ENCODE results near the gene NOTCH2. TPM values are rescaled to one million over a fixed set of nuclear protein-coding genes. Genes with fewer than 3 reads are reported as not detected.

Gene NOTCH2
- total RNA-seq, 2 donors from 2014 or later: 64.6 to 79.2 TPM

- no peak for ATAC-seq (replicated peaks in 1 of 2)
- H3K27ac Mint-ChIP-seq: no peak within 1 kb of the TSS
- H3K4me3 Mint-ChIP-seq: peak within 1 kb of the TSS in 1 of 2 donors; percentile 3
Measured at GRCh38 chr1:119896303-119896702, 173.2 kb downstream of the NOTCH2 start, which contains the start of gene ADAM30. TSS of gene ADAM30 (minus strand) at chr1:119896515. CDS start at chr1:119896336, 179 bp downstream.

GRCh38 chr1:119895102-119895501, 174.4 kb downstream of the NOTCH2 start:
- H3K27ac Mint-ChIP-seq: no peak overlapping the region
- DNase-seq (no peak), ATAC-seq (replicated peaks in 1 of 2) (no peak)
- H3K9me3 Mint-ChIP-seq: no peaks in the 10 kb centered on the region
- no peaks in the 10 kb centered on the region for H3K36me3 Mint-ChIP-seq (ENCODE audit: insufficient read depth in 2 of 2)
- no peaks in the 10 kb centered on the region for H3K27me3 Mint-ChIP-seq (ENCODE audit: low read depth)
- H3K4me3 Mint-ChIP-seq: no peak overlapping the region
- peaks cover 11% of the 10 kb centered on the region for H3K4me1 Mint-ChIP-seq (ENCODE audit: low read depth)

More at GRCh38 chr1:119896303-119896702, 173.2 kb downstream of the NOTCH2 start, which contains the start of gene ADAM30:
- H3K36me3 Mint-ChIP-seq (ENCODE audit: insufficient read depth in 2 of 2): no peaks in the 10 kb centered on the region
- H3K27me3 Mint-ChIP-seq (ENCODE audit: low read depth): no peaks in the 10 kb centered on the region
- H3K9me3 Mint-ChIP-seq: no peaks in the 10 kb centered on the region
- DNase-seq: no peak
- peaks cover 11% of the 10 kb centered on the region for H3K4me1 Mint-ChIP-seq (ENCODE audit: low read depth)

- ATAC-seq (replicated peaks in 1 of 2): no peak
- H3K27me3 Mint-ChIP-seq (ENCODE audit: low read depth): no peaks in the 10 kb centered on the region
- peaks cover 11% of the 10 kb centered on the region for H3K4me1 Mint-ChIP-seq (ENCODE audit: low read depth)
- H3K4me3 Mint-ChIP-seq: no peak overlapping the region
- no peaks in the 10 kb centered on the region for H3K9me3 Mint-ChIP-seq
- no peaks in the 10 kb centered on the region for H3K36me3 Mint-ChIP-seq (ENCODE audit: insufficient read depth in 2 of 2)
- DNase-seq: no peak
- no peak overlapping the region for H3K27ac Mint-ChIP-seq
Measured at GRCh38 chr1:119893827-119894700, 175.4 kb downstream of the NOTCH2 start.

- H3K36me3 Mint-ChIP-seq (ENCODE audit: insufficient read depth in 2 of 2): peaks cover 0 to 4% of the 10 kb centered on the region in 2 donors
- DNase-seq (no peak), ATAC-seq (replicated peaks in 1 of 2) (peak in 1 of 2 donors; percentile 45)
- H3K27me3 Mint-ChIP-seq (ENCODE audit: low read depth): peaks cover 4% of the 10 kb centered on the region
- H3K27ac Mint-ChIP-seq: no peak overlapping the region
- no peak overlapping the region for H3K4me3 Mint-ChIP-seq
- H3K9me3 Mint-ChIP-seq: peaks cover 0 to 3% of the 10 kb centered on the region in 2 donors
- peaks cover 11% of the 10 kb centered on the region for H3K4me1 Mint-ChIP-seq (ENCODE audit: low read depth)
Measured at GRCh38 chr1:119893238-119893791, 176.1 kb downstream of the NOTCH2 start.

GRCh38 chr1:119891386-119891785, 178.1 kb downstream of the NOTCH2 start:
- H3K27me3 Mint-ChIP-seq (ENCODE audit: low read depth): peaks cover 8% of the 10 kb centered on the region
- H3K4me3 Mint-ChIP-seq: no peak overlapping the region
- no peak for ATAC-seq (replicated peaks in 1 of 2)
- peaks cover 0 to 3% of the 10 kb centered on the region in 2 donors for H3K9me3 Mint-ChIP-seq
- DNase-seq: no peak
- H3K27ac Mint-ChIP-seq: no peak overlapping the region
- peaks cover 2 to 8% of the 10 kb centered on the region in 2 donors for H3K36me3 Mint-ChIP-seq (ENCODE audit: insufficient read depth in 2 of 2)
- peaks cover 11% of the 10 kb centered on the region for H3K4me1 Mint-ChIP-seq (ENCODE audit: low read depth)

- ATAC-seq (replicated peaks in 1 of 2): no peak
- H3K9me3 Mint-ChIP-seq: peaks cover 0 to 3% of the 10 kb centered on the region in 2 donors
- H3K27me3 Mint-ChIP-seq (ENCODE audit: low read depth): peaks cover 19% of the 10 kb centered on the region
- no peak for DNase-seq
- peak overlapping the region; percentile 69 for H3K27ac Mint-ChIP-seq
- H3K36me3 Mint-ChIP-seq (ENCODE audit: insufficient read depth in 2 of 2): peaks cover 2 to 8% of the 10 kb centered on the region in 2 donors
- H3K4me3 Mint-ChIP-seq: no peak overlapping the region
- H3K4me1 Mint-ChIP-seq (ENCODE audit: low read depth): peaks cover 4% of the 10 kb centered on the region
Measured at GRCh38 chr1:119888476-119888875, 181.0 kb downstream of the NOTCH2 start.

GRCh38 chr1:119887427-119887826, 182.0 kb downstream of the NOTCH2 start:
- no peak overlapping the region for H3K4me3 Mint-ChIP-seq
- H3K27me3 Mint-ChIP-seq (ENCODE audit: low read depth): peaks cover 19% of the 10 kb centered on the region
- peaks cover 0 to 3% of the 10 kb centered on the region in 2 donors for H3K9me3 Mint-ChIP-seq
- H3K4me1 Mint-ChIP-seq (ENCODE audit: low read depth): no peaks in the 10 kb centered on the region
- H3K27ac Mint-ChIP-seq: no peak overlapping the region
- ATAC-seq (replicated peaks in 1 of 2): no peak
- H3K36me3 Mint-ChIP-seq (ENCODE audit: insufficient read depth in 2 of 2): peaks cover 2 to 8% of the 10 kb centered on the region in 2 donors
- no peak for DNase-seq

- Mint-ChIP-seq H3K36me3 (ENCODE audit: insufficient read depth in 2 of 2) (peaks cover 2 to 8% of the 10 kb centered on the region in 2 donors), H3K27me3 (ENCODE audit: low read depth) (peaks cover 20% of the 10 kb centered on the region), H3K4me1 (ENCODE audit: low read depth) (no peaks in the 10 kb centered on the region), H3K4me3 (no peak overlapping the region), H3K9me3 (peaks cover 0 to 3% of the 10 kb centered on the region in 2 donors), H3K27ac (no peak overlapping the region)
- DNase-seq: peak; percentile 65 to 68
- ATAC-seq (replicated peaks in 1 of 2): peak; percentile 63 to 66
Measured at GRCh38 chr1:119885903-119886783, 183.3 kb downstream of the NOTCH2 start.

GRCh38 chr1:119884711-119885110, 184.8 kb downstream of the NOTCH2 start:
- H3K4me3 Mint-ChIP-seq: no peak overlapping the region
- H3K27me3 Mint-ChIP-seq (ENCODE audit: low read depth): peaks cover 33% of the 10 kb centered on the region

GRCh38 chr1:119883826-119884225, 185.6 kb downstream of the NOTCH2 start:
- H3K4me1 Mint-ChIP-seq (ENCODE audit: low read depth): no peaks in the 10 kb centered on the region
- ATAC-seq (replicated peaks in 1 of 2) (no peak), DNase-seq (no peak)
- peaks cover 2 to 8% of the 10 kb centered on the region in 2 donors for H3K36me3 Mint-ChIP-seq (ENCODE audit: insufficient read depth in 2 of 2)
- no peak overlapping the region for H3K4me3 Mint-ChIP-seq
- no peak overlapping the region for H3K27ac Mint-ChIP-seq
- H3K27me3 Mint-ChIP-seq (ENCODE audit: low read depth): peaks cover 36% of the 10 kb centered on the region
- H3K9me3 Mint-ChIP-seq: peaks cover 0 to 3% of the 10 kb centered on the region in 2 donors

More at GRCh38 chr1:119884711-119885110, 184.8 kb downstream of the NOTCH2 start:
- Mint-ChIP-seq H3K9me3 (peaks cover 0 to 3% of the 10 kb centered on the region in 2 donors), H3K36me3 (ENCODE audit: insufficient read depth in 2 of 2) (peaks cover 2 to 8% of the 10 kb centered on the region in 2 donors), H3K27ac (no peak overlapping the region), H3K4me1 (ENCODE audit: low read depth) (no peaks in the 10 kb centered on the region)
- ATAC-seq (replicated peaks in 1 of 2): no peak
- no peak for DNase-seq

- Mint-ChIP-seq H3K4me3 (no peak overlapping the region), H3K27ac (no peak overlapping the region), H3K36me3 (ENCODE audit: insufficient read depth in 2 of 2) (no peaks in the 10 kb centered on the region), H3K27me3 (ENCODE audit: low read depth) (peaks cover 36% of the 10 kb centered on the region), H3K9me3 (no peaks in the 10 kb centered on the region), H3K4me1 (ENCODE audit: low read depth) (no peaks in the 10 kb centered on the region)
- ATAC-seq (replicated peaks in 1 of 2) (no peak), DNase-seq (no peak)
Measured at GRCh38 chr1:119882132-119883049, 187.1 kb downstream of the NOTCH2 start.
